ENCODE data around the gene FBXO31. TPM values are rescaled to one million over a fixed set of nuclear protein-coding genes. Genes with fewer than 3 reads are reported as not detected.

FBXO31 gene
- total RNA-seq, 1 donor from 2014 or later: 5.8 TPM

- Histone ChIP-seq H2AFZ (replicated peaks) (no peak overlapping the region), H4K20me1 (ENCODE audit: low read depth) (no peaks in the 10 kb centered on the region), H3K36me3 (no peaks in the 10 kb centered on the region), H3F3A (ENCODE audit: low read depth) (no peaks in the 10 kb centered on the region), H3K27me3 (no peaks in the 10 kb centered on the region), H3K9me3 (ENCODE audit: low read depth) (no peaks in the 10 kb centered on the region), H3K4me2 (no peak overlapping the region), H3K27ac (no peak overlapping the region), H3K4me3 (no peak overlapping the region), H3K9ac (no peak overlapping the region), H3K79me2 (ENCODE audit: low read depth) (no peaks in the 10 kb centered on the region), H3K4me1 (no peaks in the 10 kb centered on the region)
- Mint-ChIP-seq H3K4me3 (no peak overlapping the region), H3K4me1 (no peaks in the 10 kb centered on the region), H3K36me3 (peaks cover 12% of the 10 kb centered on the region), H3K9me3 (no peaks in the 10 kb centered on the region), H3K27me3 (ENCODE audit: insufficient read depth, low read depth) (peaks cover 2% of the 10 kb centered on the region), H3K27ac (no peak overlapping the region)
- TF ChIP-seq EZH2phosphoT487 (IDR thresholded peaks at IDR 0.05) (no peak), EZH2 (IDR thresholded peaks at IDR 0.05) (no peak), CTCF (IDR thresholded peaks at IDR 0.05) (no peak)
- no peak for DNase-seq (ENCODE audit: low spot score)
Observed at GRCh38 chr16:87334651-87335624, 48.6 kb downstream of the FBXO31 start.

GRCh38 chr16:87333581-87334331, 49.8 kb downstream of the FBXO31 start:
- no peak overlapping the region for H3K4me2 ChIP-seq
- no peaks in the 10 kb centered on the region for H3K36me3 ChIP-seq
- no peak overlapping the region for H2AFZ ChIP-seq (replicated peaks)
- TF ChIP-seq EZH2phosphoT487 (IDR thresholded peaks at IDR 0.05) (no peak), CTCF (IDR thresholded peaks at IDR 0.05) (no peak), EZH2 (IDR thresholded peaks at IDR 0.05) (no peak)
- H3K27ac Mint-ChIP-seq: no peak overlapping the region
- no peak overlapping the region for H3K9ac ChIP-seq
- H3K27me3 ChIP-seq: no peaks in the 10 kb centered on the region
- H3K36me3 Mint-ChIP-seq: peaks cover 10% of the 10 kb centered on the region
- H3K27me3 Mint-ChIP-seq (ENCODE audit: insufficient read depth, low read depth): peaks cover 2% of the 10 kb centered on the region
- no peak overlapping the region for H3K27ac ChIP-seq
- no peak overlapping the region for H3K4me3 Mint-ChIP-seq
- no peaks in the 10 kb centered on the region for H3K4me1 Mint-ChIP-seq
- DNase-seq (ENCODE audit: low spot score): no peak
- no peaks in the 10 kb centered on the region for H3K79me2 ChIP-seq (ENCODE audit: low read depth)
- no peaks in the 10 kb centered on the region for H3K9me3 Mint-ChIP-seq
- no peaks in the 10 kb centered on the region for H4K20me1 ChIP-seq (ENCODE audit: low read depth)
- H3F3A ChIP-seq (ENCODE audit: low read depth): no peaks in the 10 kb centered on the region
- no peaks in the 10 kb centered on the region for H3K4me1 ChIP-seq
- no peak overlapping the region for H3K4me3 ChIP-seq
- H3K9me3 ChIP-seq (ENCODE audit: low read depth): no peaks in the 10 kb centered on the region

- Mint-ChIP-seq H3K27me3 (ENCODE audit: insufficient read depth, low read depth) (no peaks in the 10 kb centered on the region), H3K27ac (no peak overlapping the region), H3K4me1 (no peaks in the 10 kb centered on the region), H3K4me3 (no peak overlapping the region), H3K36me3 (peaks cover 8% of the 10 kb centered on the region), H3K9me3 (no peaks in the 10 kb centered on the region)
- H3K4me2 ChIP-seq: no peak overlapping the region
- no peak overlapping the region for H3K27ac ChIP-seq
- no peak for DNase-seq (ENCODE audit: low spot score)
- no peaks in the 10 kb centered on the region for H3K36me3 ChIP-seq
- no peaks in the 10 kb centered on the region for H3K27me3 ChIP-seq
- no peak overlapping the region for H2AFZ ChIP-seq (replicated peaks)
- H3F3A ChIP-seq (ENCODE audit: low read depth): no peaks in the 10 kb centered on the region
- H4K20me1 ChIP-seq (ENCODE audit: low read depth): no peaks in the 10 kb centered on the region
- no peaks in the 10 kb centered on the region for H3K79me2 ChIP-seq (ENCODE audit: low read depth)
- H3K9me3 ChIP-seq (ENCODE audit: low read depth): no peaks in the 10 kb centered on the region
- no peak for TF ChIP-seq EZH2 (IDR thresholded peaks at IDR 0.05)
- no peak for TF ChIP-seq CTCF (IDR thresholded peaks at IDR 0.05)
- TF ChIP-seq EZH2phosphoT487 (IDR thresholded peaks at IDR 0.05): no peak
- H3K9ac ChIP-seq: no peak overlapping the region
- no peak overlapping the region for H3K4me3 ChIP-seq
- H3K4me1 ChIP-seq: no peaks in the 10 kb centered on the region
Observed at GRCh38 chr16:87333101-87333500, 50.5 kb downstream of the FBXO31 start.

Data from neural progenitor cell (in vitro differentiated cells).